Measurements from ENCODE around the gene USP9X.

GRCh38 chrX:41095908-41096307, 10.7 kb downstream of the USP9X start:
- TF ChIP-seq CTCF (IDR thresholded peaks at IDR 0.05) (no peak), ZFX (IDR thresholded peaks at IDR 0.05; ENCODE audit: borderline replicate concordance) (no peak)

Data from 22Rv1 (cell line).